Sigmoid colon (tissue), 7 donors: ENCODE measurements around the gene PTPRD. TPM values are rescaled to one million over a fixed set of nuclear protein-coding genes. Genes with fewer than 3 reads are reported as not detected.

Experiments used
- DNase-seq: peaks from one replicate; pipeline ENCODE4 v3.0.0-alpha.2; 2019
- H3K27ac ChIP-seq, 4 donors: fragments of 200-600 bp; sonication (generic); one replicate each; pipeline ENCODE4 v1.5.1; 2016 to 2019; ENCODE audit warnings: mild to moderate bottlenecking in 1 of 4
- H3K27me3 ChIP-seq, 3 donors: fragments of 200-600 bp; sonication (generic); one replicate each; pipeline ENCODE4 v1.5.1; 2019; ENCODE audit warnings: mild to moderate bottlenecking in 1 of 3
- H3K36me3 ChIP-seq, 4 donors: fragments of 200-600 bp; sonication (generic); one replicate each; pipeline ENCODE4 v1.5.1; 2016 to 2019
- H3K4me1 ChIP-seq, 4 donors: fragments of 200-600 bp; sonication (generic); one replicate each; pipeline ENCODE4 v1.5.1; 2017 to 2019
- H3K4me3 ChIP-seq, 4 donors: fragments of 200-600 bp; sonication (generic); one replicate each; pipeline ENCODE4 v1.5.1; 2017 to 2019; ENCODE audit warnings: mild to moderate bottlenecking in 2 of 4, moderate library complexity in 1 of 4
- H3K9me3 ChIP-seq, 4 donors: fragments of 200-600 bp in 3 of 4; sonication (generic) in 3 of 4; one replicate each; pipeline versions ENCODE4 v1.5.1 to v1.6.1; 2013 to 2019
- CTCF ChIP-seq, 4 experiments: fragments of 450-650 bp in 3 of 4; fragments of 200-600 bp in 1 of 4; IDR thresholded peaks; one replicate each; pipeline ENCODE4 v1.5.1; 2016 to 2019; ENCODE audit warnings: antibody characterized with exemption in 4 of 4, mild to moderate bottlenecking in 3 of 4, moderate library complexity in 2 of 4
- EP300 ChIP-seq, 4 donors: sonication (generic); formaldehyde crosslinking; IDR thresholded peaks; one replicate each; pipeline ENCODE4 v1.6.1; 2017; ENCODE audit warnings: antibody characterized with exemption in 4 of 4
- POLR2A ChIP-seq, 2 donors: fragments of 450-650 bp; IDR thresholded peaks; one replicate each; pipeline ENCODE4 v1.6.1; 2016; ENCODE audit warnings: antibody characterized with exemption in 2 of 2, mild to moderate bottlenecking in 2 of 2, moderate library complexity in 2 of 2
- POLR2AphosphoS5 ChIP-seq, 4 donors: sonication (generic); formaldehyde crosslinking; IDR thresholded peaks; one replicate each; pipeline ENCODE4 v1.6.1; 2017; ENCODE audit warnings: antibody characterized with exemption in 4 of 4
- WGBS, 2 donors: extraction: QIAGEN DNeasy Blood & Tissue Kit; methylation state at CpG; one replicate each; pipeline ENCODE4 v1.1.7; 2013; 5-methylcytosine and 5-hydroxymethylcytosine counted together
- intact Hi-C: fragments of 100-400 bp; cut with DNase I; formaldehyde crosslinking; loops from one replicate; pipeline ENCODE4 v1.15.1; 2023
- polyA plus RNA-seq, 3 donors: library from polyadenylated mRNA; stranded (reverse); fragments of 200-250 nt; gene quantifications; one replicate each; pipeline ENCODE4 v1.2.3, GENCODE V29; 2013
- total RNA-seq, 4 donors: library from RNA; depleted of rRNA; stranded (reverse); fragments of >200 nt; gene quantifications; one replicate each; pipeline ENCODE4 v1.1.0, GENCODE V29; 2016
- donor health status: healthy with polysubstance abuse.
- donor health status: Bipolar disorder and iron deficiency.
- donor health status: healthy.

PTPRD gene
- total and polyA plus RNA-seq, 7 donors = 1.2 to 18.3 (median 6.3) TPM

- WGBS, 2 donors = 75 to 89% methylated on average over 3 of the region's 3 CpGs
- H3K36me3 ChIP-seq = no peaks in the 10 kb centered on the region
- no peaks in the 10 kb centered on the region for H3K27me3 ChIP-seq
- TF ChIP-seq CTCF (IDR thresholded peaks at IDR 0.05) (no peak), EP300 (IDR thresholded peaks at IDR 0.05) (no peak), POLR2AphosphoS5 (IDR thresholded peaks at IDR 0.05) (no peak), POLR2A (IDR thresholded peaks at IDR 0.05) (no peak)
- no peak overlapping the region for H3K4me3 ChIP-seq
- intact Hi-C loops = no loop called here
- no peak for DNase-seq
- no peaks in the 10 kb centered on the region for H3K4me1 ChIP-seq
- H3K9me3 ChIP-seq = no peaks in the 10 kb centered on the region
- no peak overlapping the region for H3K27ac ChIP-seq
Measured at GRCh38 chr9:8869812-8870211, 1743.0 kb downstream of the PTPRD start.

GRCh38 chr9:8868632-8869031 is 1744.2 kb downstream of the PTPRD start:
- Histone ChIP-seq H3K36me3 (no peaks in the 10 kb centered on the region), H3K4me3 (no peak overlapping the region), H3K4me1 (no peaks in the 10 kb centered on the region), H3K27ac (no peak overlapping the region), H3K27me3 (no peaks in the 10 kb centered on the region), H3K9me3 (no peaks in the 10 kb centered on the region)
- 93 to 94% methylated on average over 1 of the region's 1 CpG for WGBS, 2 donors
- no peak for DNase-seq
- intact Hi-C loops = no loop called here
- no peak for TF ChIP-seq POLR2A (IDR thresholded peaks at IDR 0.05)
- TF ChIP-seq CTCF (IDR thresholded peaks at IDR 0.05) = no peak
- TF ChIP-seq EP300 (IDR thresholded peaks at IDR 0.05) = no peak
- TF ChIP-seq POLR2AphosphoS5 (IDR thresholded peaks at IDR 0.05) = no peak

- Histone ChIP-seq H3K27ac (no peak overlapping the region), H3K9me3 (no peaks in the 10 kb centered on the region), H3K27me3 (no peaks in the 10 kb centered on the region), H3K36me3 (no peaks in the 10 kb centered on the region), H3K4me1 (no peaks in the 10 kb centered on the region), H3K4me3 (no peak overlapping the region)
- TF ChIP-seq POLR2A (IDR thresholded peaks at IDR 0.05) = no peak
- TF ChIP-seq EP300 (IDR thresholded peaks at IDR 0.05) = no peak
- no peak for TF ChIP-seq CTCF (IDR thresholded peaks at IDR 0.05)
- TF ChIP-seq POLR2AphosphoS5 (IDR thresholded peaks at IDR 0.05) = no peak
- DNase-seq = no peak
- intact Hi-C loops = no loop called here
- whole genome bisulfite sequencing, 2 donors = 97 to 98% methylated on average over 1 of the region's 1 CpG
Measured at GRCh38 chr9:8867148-8867547, 1745.7 kb downstream of the PTPRD start.

- intact Hi-C loops = no loop called here
- Histone ChIP-seq H3K4me3 (no peak overlapping the region), H3K36me3 (no peaks in the 10 kb centered on the region), H3K9me3 (no peaks in the 10 kb centered on the region), H3K27me3 (no peaks in the 10 kb centered on the region), H3K27ac (no peak overlapping the region), H3K4me1 (no peaks in the 10 kb centered on the region)
- no peak for DNase-seq
- 87 to 88% methylated on average over 3 of the region's 3 CpGs for WGBS, 2 donors
- TF ChIP-seq POLR2A (IDR thresholded peaks at IDR 0.05) (no peak), POLR2AphosphoS5 (IDR thresholded peaks at IDR 0.05) (no peak), CTCF (IDR thresholded peaks at IDR 0.05) (no peak), EP300 (IDR thresholded peaks at IDR 0.05) (no peak)
Measured at GRCh38 chr9:8864545-8864896, 1748.3 kb downstream of the PTPRD start.

GRCh38 chr9:8863886-8864544 is 1748.8 kb downstream of the PTPRD start:
- Histone ChIP-seq H3K27ac (no peak overlapping the region), H3K4me3 (no peak overlapping the region), H3K9me3 (no peaks in the 10 kb centered on the region), H3K27me3 (no peaks in the 10 kb centered on the region), H3K4me1 (no peaks in the 10 kb centered on the region), H3K36me3 (no peaks in the 10 kb centered on the region)
- 79 to 84% methylated on average over 5 of the region's 5 CpGs for WGBS, 2 donors
- intact Hi-C loops = no loop called here
- TF ChIP-seq POLR2A (IDR thresholded peaks at IDR 0.05) (no peak), CTCF (IDR thresholded peaks at IDR 0.05) (no peak), EP300 (IDR thresholded peaks at IDR 0.05) (no peak), POLR2AphosphoS5 (IDR thresholded peaks at IDR 0.05) (no peak)
- no peak for DNase-seq
